HepG2 (cell line): Measurements from ENCODE around the gene OR4N2. TPM values are rescaled to one million over a fixed set of nuclear protein-coding genes. Genes with fewer than 3 reads are reported as not detected.

Experiments
- ARNTL ChIP-seq: sonication (generic); formaldehyde crosslinking; IDR thresholded peaks from 2 replicates; pipeline ENCODE4 v1.4.0; 2020; ENCODE audit warnings: mild to moderate bottlenecking, missing genetic modification reagents
- ATAD3A ChIP-seq: sonication (generic); formaldehyde crosslinking; IDR thresholded peaks from 2 replicates; pipeline ENCODE4 v1.4.0; 2020; ENCODE audit warnings: missing genetic modification reagents
- GTF3A ChIP-seq: sonication (generic); formaldehyde crosslinking; conservative IDR thresholded peaks from 2 replicates; pipeline ENCODE4 v1.4.0; 2020; ENCODE audit warnings: mild to moderate bottlenecking, missing genetic modification reagents
- POLR2AphosphoS2 ChIP-seq: IDR thresholded peaks from 2 replicates; pipeline ENCODE4 v1.6.1; 2011; ENCODE audit warnings: low read depth, low read length, improper control_type of control experiment
- ZC3H13 ChIP-seq: sonication (generic); formaldehyde crosslinking; IDR thresholded peaks from 2 replicates; pipeline ENCODE4 v1.8.1; 2023; ENCODE audit warnings: mild to moderate bottlenecking, missing genetic modification reagents, moderate library complexity
- ZFP1 ChIP-seq: IDR thresholded peaks from 2 replicates; pipeline ENCODE4 v1.6.1; 2016
- ZNF674 ChIP-seq: sonication (generic); formaldehyde crosslinking; IDR thresholded peaks from 2 replicates; pipeline ENCODE4 v1.5.0; 2020; ENCODE audit warnings: low read depth, mild to moderate bottlenecking, missing genetic modification reagents
- ZNF749 ChIP-seq: sonication (generic); formaldehyde crosslinking; IDR thresholded peaks from 2 replicates; pipeline ENCODE4 v1.8.0; 2022; ENCODE audit warnings: mild to moderate bottlenecking, missing genetic modification reagents, moderate library complexity, borderline replicate concordance
- polyA plus RNA-seq, 8 experiments: library from polyadenylated mRNA; depleted of rRNA in 3 of 8; stranded (reverse) in 7 of 8; unstranded in 1 of 8; fragments of >200 nt; fragmentation: Illumina TruSeq in 4 of 8; extraction: Trizol in 4 of 8; gene quantifications; 2 replicates each; pipeline versions ENCODE4 v1.2.1 to v1.2.3, GENCODE V29; 2011 to 2016; ENCODE audit warnings: low read depth in 4 of 8, missing spikeins in 1 of 8, mixed read lengths in 1 of 8; ENCODE audit not compliant: insufficient read depth in 1 of 8
- total RNA-seq, 5 experiments: library from RNA; depleted of rRNA; stranded (reverse); fragments of >200 nt; fragmentation: Illumina TruSeq; extraction: Trizol; gene quantifications; 2 replicates each; pipeline ENCODE4 v1.2.3, GENCODE V29; 2016; ENCODE audit warnings: low read depth in 1 of 5
- TF ChIP-seq, protein P1 (sequence below): sonication (generic); formaldehyde crosslinking; IDR thresholded peaks from 2 replicates; pipeline ENCODE4 v1.8.1; 2022; ENCODE audit warnings: low read depth, mild to moderate bottlenecking, missing genetic modification reagents
- TF ChIP-seq, protein P2 (sequence below): sonication (generic); formaldehyde crosslinking; IDR thresholded peaks from 2 replicates; pipeline ENCODE4 v1.4.0; 2020; ENCODE audit warnings: missing genetic modification reagents
- TF ChIP-seq, protein P3 (sequence below): sonication (generic); formaldehyde crosslinking; IDR thresholded peaks from 2 replicates; pipeline ENCODE4 v1.4.0; 2020; ENCODE audit warnings: missing genetic modification reagents
- TF ChIP-seq, protein P4 (sequence below): sonication (generic); formaldehyde crosslinking; IDR thresholded peaks from 2 replicates; pipeline ENCODE4 v1.8.1; 2022; ENCODE audit warnings: mild to moderate bottlenecking, missing genetic modification reagents
- TF ChIP-seq, protein P5 (sequence below): IDR thresholded peaks from 2 replicates; pipeline ENCODE4 v1.6.1; 2016; ENCODE audit warnings: mild to moderate bottlenecking, missing biosample characterization, missing genetic modification reagents

OR4N2 gene
- total and polyA plus RNA-seq, 2 of the 13 experiments (the other 11 are each of a cell fraction or from before 2014, with no cell fraction given), result not detected

DNA sequence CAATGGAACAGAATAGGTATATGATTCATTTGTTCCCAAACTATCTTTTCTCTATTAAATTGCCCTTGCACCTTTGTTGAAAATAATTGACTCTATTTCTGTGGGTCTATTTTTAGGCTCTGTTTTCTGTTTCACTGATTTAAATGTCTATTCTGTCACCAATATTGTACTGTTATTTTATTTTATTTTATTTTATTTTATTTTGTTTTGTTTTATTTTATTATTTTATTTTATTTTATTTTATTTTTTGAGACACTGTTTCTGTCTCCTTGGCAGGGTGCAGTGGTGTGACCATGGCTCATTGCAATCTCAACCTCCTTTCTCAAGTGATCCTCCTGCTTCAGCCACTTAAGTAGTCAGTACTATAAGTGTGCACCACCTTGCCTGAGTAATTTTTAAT is 34.9 kb downstream of the OR4N2 start (continued):
- TF ChIP-seq, protein P1, sequence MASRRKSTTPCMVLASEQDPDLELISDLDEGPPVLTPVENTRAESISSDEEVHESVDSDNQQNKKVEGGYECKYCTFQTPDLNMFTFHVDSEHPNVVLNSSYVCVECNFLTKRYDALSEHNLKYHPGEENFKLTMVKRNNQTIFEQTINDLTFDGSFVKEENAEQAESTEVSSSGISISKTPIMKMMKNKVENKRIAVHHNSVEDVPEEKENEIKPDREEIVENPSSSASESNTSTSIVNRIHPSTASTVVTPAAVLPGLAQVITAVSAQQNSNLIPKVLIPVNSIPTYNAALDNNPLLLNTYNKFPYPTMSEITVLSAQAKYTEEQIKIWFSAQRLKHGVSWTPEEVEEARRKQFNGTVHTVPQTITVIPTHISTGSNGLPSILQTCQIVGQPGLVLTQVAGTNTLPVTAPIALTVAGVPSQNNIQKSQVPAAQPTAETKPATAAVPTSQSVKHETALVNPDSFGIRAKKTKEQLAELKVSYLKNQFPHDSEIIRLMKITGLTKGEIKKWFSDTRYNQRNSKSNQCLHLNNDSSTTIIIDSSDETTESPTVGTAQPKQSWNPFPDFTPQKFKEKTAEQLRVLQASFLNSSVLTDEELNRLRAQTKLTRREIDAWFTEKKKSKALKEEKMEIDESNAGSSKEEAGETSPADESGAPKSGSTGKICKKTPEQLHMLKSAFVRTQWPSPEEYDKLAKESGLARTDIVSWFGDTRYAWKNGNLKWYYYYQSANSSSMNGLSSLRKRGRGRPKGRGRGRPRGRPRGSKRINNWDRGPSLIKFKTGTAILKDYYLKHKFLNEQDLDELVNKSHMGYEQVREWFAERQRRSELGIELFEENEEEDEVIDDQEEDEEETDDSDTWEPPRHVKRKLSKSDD (CRISPR knock-in tag), result no peak
- TF ChIP-seq, protein P2, sequence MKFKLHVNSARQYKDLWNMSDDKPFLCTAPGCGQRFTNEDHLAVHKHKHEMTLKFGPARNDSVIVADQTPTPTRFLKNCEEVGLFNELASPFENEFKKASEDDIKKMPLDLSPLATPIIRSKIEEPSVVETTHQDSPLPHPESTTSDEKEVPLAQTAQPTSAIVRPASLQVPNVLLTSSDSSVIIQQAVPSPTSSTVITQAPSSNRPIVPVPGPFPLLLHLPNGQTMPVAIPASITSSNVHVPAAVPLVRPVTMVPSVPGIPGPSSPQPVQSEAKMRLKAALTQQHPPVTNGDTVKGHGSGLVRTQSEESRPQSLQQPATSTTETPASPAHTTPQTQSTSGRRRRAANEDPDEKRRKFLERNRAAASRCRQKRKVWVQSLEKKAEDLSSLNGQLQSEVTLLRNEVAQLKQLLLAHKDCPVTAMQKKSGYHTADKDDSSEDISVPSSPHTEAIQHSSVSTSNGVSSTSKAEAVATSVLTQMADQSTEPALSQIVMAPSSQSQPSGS (CRISPR knock-in tag), result no peak
- TF ChIP-seq ZC3H13 (CRISPR knock-in tag) (no peak), POLR2AphosphoS2 (no peak), ZNF749 (CRISPR knock-in tag) (no peak), GTF3A (CRISPR knock-in tag) (no peak), ARNTL (CRISPR knock-in tag) (no peak), ZFP1 (CRISPR knock-in tag) (no peak), ATAD3A (CRISPR knock-in tag) (no peak), ZNF674 (CRISPR knock-in tag) (no peak)
- TF ChIP-seq, protein P3, sequence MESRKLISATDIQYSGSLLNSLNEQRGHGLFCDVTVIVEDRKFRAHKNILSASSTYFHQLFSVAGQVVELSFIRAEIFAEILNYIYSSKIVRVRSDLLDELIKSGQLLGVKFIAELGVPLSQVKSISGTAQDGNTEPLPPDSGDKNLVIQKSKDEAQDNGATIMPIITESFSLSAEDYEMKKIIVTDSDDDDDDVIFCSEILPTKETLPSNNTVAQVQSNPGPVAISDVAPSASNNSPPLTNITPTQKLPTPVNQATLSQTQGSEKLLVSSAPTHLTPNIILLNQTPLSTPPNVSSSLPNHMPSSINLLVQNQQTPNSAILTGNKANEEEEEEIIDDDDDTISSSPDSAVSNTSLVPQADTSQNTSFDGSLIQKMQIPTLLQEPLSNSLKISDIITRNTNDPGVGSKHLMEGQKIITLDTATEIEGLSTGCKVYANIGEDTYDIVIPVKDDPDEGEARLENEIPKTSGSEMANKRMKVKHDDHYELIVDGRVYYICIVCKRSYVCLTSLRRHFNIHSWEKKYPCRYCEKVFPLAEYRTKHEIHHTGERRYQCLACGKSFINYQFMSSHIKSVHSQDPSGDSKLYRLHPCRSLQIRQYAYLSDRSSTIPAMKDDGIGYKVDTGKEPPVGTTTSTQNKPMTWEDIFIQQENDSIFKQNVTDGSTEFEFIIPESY (CRISPR knock-in tag), result no peak
- TF ChIP-seq, protein P4, sequence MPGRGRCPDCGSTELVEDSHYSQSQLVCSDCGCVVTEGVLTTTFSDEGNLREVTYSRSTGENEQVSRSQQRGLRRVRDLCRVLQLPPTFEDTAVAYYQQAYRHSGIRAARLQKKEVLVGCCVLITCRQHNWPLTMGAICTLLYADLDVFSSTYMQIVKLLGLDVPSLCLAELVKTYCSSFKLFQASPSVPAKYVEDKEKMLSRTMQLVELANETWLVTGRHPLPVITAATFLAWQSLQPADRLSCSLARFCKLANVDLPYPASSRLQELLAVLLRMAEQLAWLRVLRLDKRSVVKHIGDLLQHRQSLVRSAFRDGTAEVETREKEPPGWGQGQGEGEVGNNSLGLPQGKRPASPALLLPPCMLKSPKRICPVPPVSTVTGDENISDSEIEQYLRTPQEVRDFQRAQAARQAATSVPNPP (CRISPR knock-in tag), result no peak
- TF ChIP-seq, protein P5, sequence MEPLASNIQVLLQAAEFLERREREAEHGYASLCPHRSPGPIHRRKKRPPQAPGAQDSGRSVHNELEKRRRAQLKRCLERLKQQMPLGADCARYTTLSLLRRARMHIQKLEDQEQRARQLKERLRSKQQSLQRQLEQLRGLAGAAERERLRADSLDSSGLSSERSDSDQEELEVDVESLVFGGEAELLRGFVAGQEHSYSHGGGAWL (CRISPR knock-in tag), result no peak
